Prostate gland (tissue), 2 donors: ENCODE measurements around the gene PROM2. TPM values are rescaled to one million over a fixed set of nuclear protein-coding genes. Genes with fewer than 3 reads are reported as not detected.
"Not testable (repeated sequence)": the region's sequence is repeated elsewhere in the genome, so short reads cannot be mapped to it uniquely, and the experiment has no call there.

Experiments used
- DNase-seq: peaks from one replicate; pipeline ENCODE4 v3.0.0-alpha.2; 2019; ENCODE audit warnings: low spot score
- H3K27ac ChIP-seq, 2 donors: fragments of 200-600 bp; sonication (generic); 2 replicates each; pipeline ENCODE4 v1.5.1; 2017 to 2019
- H3K27me3 ChIP-seq: fragments of 200-600 bp; sonication (generic); replicated peaks from 2 replicates; pipeline ENCODE4 v1.5.1; 2019; ENCODE audit not compliant: insufficient read depth
- H3K36me3 ChIP-seq, 2 donors: fragments of 200-600 bp; sonication (generic); 1 replicate in 1 of 2; 2 replicates in 1 of 2; pipeline versions ENCODE4 v1.5.1 to v1.8.1; 2017 to 2019
- H3K4me1 ChIP-seq: fragments of 200-600 bp; sonication (generic); replicated peaks from 2 replicates; pipeline ENCODE4 v1.5.1; 2019
- H3K4me3 ChIP-seq, 2 donors: fragments of 200-600 bp; sonication (generic); 2 replicates each; pipeline ENCODE4 v1.5.1; 2017 to 2019
- H3K9me3 ChIP-seq: fragments of 200-600 bp; sonication (generic); 2 replicates; pipeline ENCODE4 v1.5.1; 2017
- POLR2A ChIP-seq: fragments of 450-650 bp; IDR thresholded peaks from one replicate; pipeline ENCODE4 v1.6.1; 2016; ENCODE audit warnings: antibody characterized with exemption, mild to moderate bottlenecking
- POLR2AphosphoS5 ChIP-seq: sonication (generic); formaldehyde crosslinking; IDR thresholded peaks from one replicate; pipeline ENCODE4 v1.6.1; 2017; ENCODE audit warnings: antibody characterized with exemption
- WGBS: methylation state at CpG from one replicate; pipeline ENCODE4 v1.1.5; 2018; 5-methylcytosine and 5-hydroxymethylcytosine counted together
- intact Hi-C: fragments of 100-400 bp; cut with DNase I; formaldehyde crosslinking; loops from one replicate; pipeline ENCODE4 v1.14.2; 2022
- total RNA-seq, 2 donors: library from RNA; depleted of rRNA; stranded (reverse); fragments of >200 nt; gene quantifications; one replicate each; pipeline ENCODE4 v1.1.0, GENCODE V29; 2016
- TF ChIP-seq, protein P1 (sequence below), 4 experiments: fragments of 200-600 bp in 2 of 4; fragments of 450-650 bp in 2 of 4; sonication (generic) in 2 of 4; IDR thresholded peaks; 1 replicate in 3 of 4; 2 replicates in 1 of 4; pipeline ENCODE4 v1.5.1; 2016 to 2019; ENCODE audit warnings: antibody characterized with exemption in 4 of 4, mild to moderate bottlenecking in 2 of 4, moderate library complexity in 2 of 4

The PROM2 gene
- total RNA-seq, 2 donors from 2014 or later, result 43.4 to 80.1 TPM

DNA sequence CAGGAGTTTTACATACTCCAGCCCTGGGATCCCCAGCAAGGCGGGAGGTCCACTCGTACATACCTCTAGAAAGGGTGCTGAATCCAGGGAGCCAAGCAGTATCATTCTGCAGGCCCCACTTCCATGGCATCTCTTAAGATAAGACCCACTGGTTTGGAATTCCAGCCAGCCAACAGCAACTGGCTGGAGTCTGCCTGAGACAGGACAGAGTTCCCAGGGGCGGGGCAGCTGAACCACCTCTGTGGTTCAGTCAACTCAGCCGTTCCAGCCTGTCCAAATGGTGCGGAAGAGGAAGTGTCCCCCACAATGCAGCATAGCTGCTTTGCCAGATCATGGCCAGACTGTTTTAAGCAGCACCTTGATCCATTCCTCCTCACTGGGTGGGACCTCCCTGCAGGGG lies 33.7 kb upstream of the PROM2 start:
- DNase-seq, result no peak
- H3K4me3 ChIP-seq, result no peak overlapping the region
- no peak for TF ChIP-seq POLR2A
- TF ChIP-seq, protein P1, sequence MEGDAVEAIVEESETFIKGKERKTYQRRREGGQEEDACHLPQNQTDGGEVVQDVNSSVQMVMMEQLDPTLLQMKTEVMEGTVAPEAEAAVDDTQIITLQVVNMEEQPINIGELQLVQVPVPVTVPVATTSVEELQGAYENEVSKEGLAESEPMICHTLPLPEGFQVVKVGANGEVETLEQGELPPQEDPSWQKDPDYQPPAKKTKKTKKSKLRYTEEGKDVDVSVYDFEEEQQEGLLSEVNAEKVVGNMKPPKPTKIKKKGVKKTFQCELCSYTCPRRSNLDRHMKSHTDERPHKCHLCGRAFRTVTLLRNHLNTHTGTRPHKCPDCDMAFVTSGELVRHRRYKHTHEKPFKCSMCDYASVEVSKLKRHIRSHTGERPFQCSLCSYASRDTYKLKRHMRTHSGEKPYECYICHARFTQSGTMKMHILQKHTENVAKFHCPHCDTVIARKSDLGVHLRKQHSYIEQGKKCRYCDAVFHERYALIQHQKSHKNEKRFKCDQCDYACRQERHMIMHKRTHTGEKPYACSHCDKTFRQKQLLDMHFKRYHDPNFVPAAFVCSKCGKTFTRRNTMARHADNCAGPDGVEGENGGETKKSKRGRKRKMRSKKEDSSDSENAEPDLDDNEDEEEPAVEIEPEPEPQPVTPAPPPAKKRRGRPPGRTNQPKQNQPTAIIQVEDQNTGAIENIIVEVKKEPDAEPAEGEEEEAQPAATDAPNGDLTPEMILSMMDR (IDR thresholded peaks at IDR 0.05), result no peak
- TF ChIP-seq POLR2AphosphoS5, result no peak
- H3K27me3 ChIP-seq, result no peaks in the 10 kb centered on the region
- no peak overlapping the region for H3K27ac ChIP-seq
- H3K36me3 ChIP-seq, result no peaks in the 10 kb centered on the region
- 100% methylated on average over 5 of the region's 5 CpGs for WGBS
- H3K4me1 ChIP-seq, result no peaks in the 10 kb centered on the region
- H3K9me3 ChIP-seq, result no peaks in the 10 kb centered on the region
- intact Hi-C loops, result no loop called here

DNA sequence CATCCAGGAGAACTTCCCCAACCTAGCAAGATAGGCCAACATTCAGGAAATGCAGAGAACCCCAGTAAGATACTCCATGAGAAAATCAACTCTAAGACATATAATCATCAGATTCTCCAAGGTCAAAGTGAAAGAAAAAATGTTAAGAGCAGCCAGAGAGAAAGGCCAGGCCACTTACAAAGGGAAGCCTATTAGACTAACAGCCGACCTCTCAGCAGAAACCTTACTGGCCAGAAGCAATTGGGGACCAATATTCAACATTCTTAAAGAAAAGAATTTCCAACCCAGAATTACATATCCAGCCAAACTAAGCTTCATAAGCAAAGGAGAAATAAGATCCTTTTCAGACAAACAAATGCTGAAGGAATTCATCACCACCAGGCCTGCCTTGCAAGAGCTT lies 32.2 kb upstream of the PROM2 start:
- H3K36me3 ChIP-seq, H3K9me3 ChIP-seq, H3K27ac ChIP-seq, DNase-seq, H3K27me3 ChIP-seq, H3K4me1 ChIP-seq, H3K4me3 ChIP-seq, intact Hi-C loops: not testable (repeated sequence)
- 96% methylated on average over 1 of the region's 1 CpG for WGBS

DNA sequence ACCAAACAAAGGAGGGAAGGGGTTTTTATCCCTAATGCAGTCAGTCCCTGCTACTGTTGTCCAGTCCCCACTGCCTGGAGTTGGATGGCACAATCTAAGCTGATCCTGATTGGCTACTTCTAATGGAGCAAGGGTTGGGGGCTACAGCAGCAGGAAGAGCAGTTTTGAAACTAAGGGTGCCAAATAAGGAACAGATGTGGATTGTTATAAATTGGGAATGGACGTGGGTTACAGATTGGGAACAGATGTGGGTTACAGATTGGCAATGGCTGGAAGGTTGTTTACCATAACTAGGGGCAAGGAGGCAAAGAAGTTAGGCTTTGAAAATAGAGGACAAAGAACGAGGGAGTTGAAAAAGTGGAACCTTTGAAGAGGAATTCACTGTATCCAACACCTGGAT lies 16.0 kb upstream of the PROM2 start:
- 71% methylated on average over 2 of the region's 2 CpGs for WGBS
- no peaks in the 10 kb centered on the region for H3K9me3 ChIP-seq
- intact Hi-C loops, result no loop called here
- no peak overlapping the region for H3K4me3 ChIP-seq
- TF ChIP-seq POLR2AphosphoS5 (no peak), POLR2A (no peak)
- TF ChIP-seq, protein P1 (IDR thresholded peaks at IDR 0.05), result no peak
- H3K27ac ChIP-seq, result no peak overlapping the region
- no peak for DNase-seq
- H3K4me1 ChIP-seq, result no peaks in the 10 kb centered on the region
- no peaks in the 10 kb centered on the region for H3K36me3 ChIP-seq
- H3K27me3 ChIP-seq, result no peaks in the 10 kb centered on the region

DNA sequence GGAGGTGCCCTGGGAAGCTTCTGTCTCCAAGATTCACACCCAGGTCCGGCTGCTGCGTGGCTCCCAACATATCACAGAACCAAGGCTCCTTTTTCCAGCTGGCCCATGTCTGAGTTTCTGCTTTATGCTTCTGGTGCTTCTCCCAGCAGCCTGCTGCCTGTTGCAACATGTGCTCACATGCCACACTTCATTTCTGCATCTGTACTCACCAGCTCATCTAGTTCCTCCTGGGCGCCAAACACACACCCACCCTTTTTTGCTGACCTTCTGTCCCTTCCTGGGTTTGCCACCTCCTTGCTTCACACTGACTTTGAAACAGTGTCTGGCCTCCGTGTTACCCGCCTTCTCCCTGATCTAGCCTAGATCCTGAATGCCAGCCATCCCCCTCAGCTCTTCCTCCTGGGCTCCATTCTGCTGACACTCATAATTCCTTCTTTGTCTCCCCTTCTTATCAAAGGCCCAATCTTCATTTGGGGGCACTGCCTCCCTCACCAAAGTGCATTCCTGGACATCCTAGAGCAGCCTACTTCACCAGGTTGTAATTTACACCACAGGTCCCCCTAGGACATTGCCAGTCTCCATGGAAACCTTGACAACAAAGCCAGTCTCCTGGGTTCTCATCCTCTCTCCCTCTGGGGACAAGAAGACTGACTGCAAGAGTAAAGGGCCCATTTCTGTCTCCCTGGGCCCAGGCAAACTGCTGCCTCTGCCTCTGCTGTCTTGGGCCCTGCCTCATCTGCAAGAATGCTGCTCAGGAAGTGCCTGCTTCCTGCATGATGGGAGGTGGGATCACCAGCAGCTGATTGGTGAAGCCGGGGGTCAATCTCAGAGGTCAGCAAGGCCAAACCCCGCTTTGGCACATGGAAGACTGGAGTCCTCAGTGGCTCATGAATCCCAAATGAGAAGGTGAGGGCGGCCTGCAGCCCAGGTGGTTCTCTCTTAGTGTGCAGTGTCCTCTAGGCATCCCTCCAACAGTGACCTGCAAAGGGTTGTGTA lies 13.9 kb upstream of the PROM2 start:
- Histone ChIP-seq H3K27ac (peak overlapping the region; percentile 33 to 50), H3K4me3 (no peak overlapping the region), H3K36me3 (no peaks in the 10 kb centered on the region), H3K27me3 (no peaks in the 10 kb centered on the region), H3K9me3 (no peaks in the 10 kb centered on the region), H3K4me1 (no peaks in the 10 kb centered on the region)
- peak; percentile 81 for DNase-seq
- intact Hi-C loops, result no loop called here
- WGBS, result 54% methylated on average over 8 of the region's 8 CpGs
- TF ChIP-seq, protein P1 (IDR thresholded peaks at IDR 0.05), result no peak
- TF ChIP-seq POLR2A, result no peak
- peak; percentile 81 for TF ChIP-seq POLR2AphosphoS5

DNA sequence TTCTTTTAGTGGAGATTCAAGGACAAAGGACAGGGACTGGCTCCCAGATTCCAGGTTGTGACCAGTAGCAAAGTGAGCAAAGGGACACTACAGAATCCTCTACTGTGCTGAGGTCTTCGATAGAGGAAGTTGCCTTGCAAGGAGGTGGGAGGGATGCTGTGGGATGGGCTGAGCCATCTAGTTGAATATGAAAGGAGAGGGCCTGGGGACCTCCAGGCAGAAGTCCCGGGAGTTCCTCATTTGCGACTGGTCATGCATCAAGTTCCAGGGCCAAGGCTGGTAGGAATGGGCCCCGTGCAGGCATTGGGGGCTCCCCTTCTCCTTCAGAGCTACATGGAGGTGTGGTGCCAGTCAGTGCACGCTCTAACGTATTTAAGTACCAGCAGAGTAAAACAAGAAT lies 12.6 kb upstream of the PROM2 start:
- Histone ChIP-seq H3K27me3 (no peaks in the 10 kb centered on the region), H3K4me1 (no peaks in the 10 kb centered on the region), H3K27ac (no peak overlapping the region), H3K4me3 (no peak overlapping the region), H3K9me3 (no peaks in the 10 kb centered on the region), H3K36me3 (no peaks in the 10 kb centered on the region)
- DNase-seq, result no peak
- intact Hi-C loops, result no loop called here
- no peak for TF ChIP-seq POLR2A
- TF ChIP-seq POLR2AphosphoS5, result no peak
- TF ChIP-seq, protein P1 (IDR thresholded peaks at IDR 0.05), result no peak
- 71% methylated on average over 6 of the region's 6 CpGs for WGBS
